Midbrain (tissue), 1 donor: ENCODE results near the gene CPO.

Source experiments
- DNase-seq: peaks from one replicate; lab custom pipeline; 2025; lab: John Stamatoyannopoulos, UW

The CPO gene

GRCh38 chr2:206974551-206974950 is 35.2 kb downstream of the CPO start:
- no peak for DNase-seq

DNA sequence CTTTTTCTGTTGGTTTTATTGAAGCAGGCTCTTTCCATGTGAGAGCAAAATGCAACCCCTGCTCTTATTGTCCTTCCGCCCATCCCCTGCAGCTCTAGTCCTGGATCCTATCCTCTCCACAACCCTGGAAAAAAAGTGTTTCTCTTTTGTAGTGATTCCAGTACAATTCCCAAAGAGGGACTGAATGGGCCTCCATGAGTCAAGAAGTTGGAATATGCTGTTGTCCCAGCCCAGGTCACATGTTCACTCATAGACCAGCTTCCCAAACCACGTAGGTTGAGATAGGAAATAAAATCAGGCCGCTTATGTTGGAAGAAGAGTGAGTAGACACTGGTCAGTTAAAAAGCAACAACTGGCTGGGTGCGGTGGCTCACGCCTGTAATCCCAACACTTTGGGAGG is 39.4 kb downstream of the CPO start:
- no peak for DNase-seq

DNA sequence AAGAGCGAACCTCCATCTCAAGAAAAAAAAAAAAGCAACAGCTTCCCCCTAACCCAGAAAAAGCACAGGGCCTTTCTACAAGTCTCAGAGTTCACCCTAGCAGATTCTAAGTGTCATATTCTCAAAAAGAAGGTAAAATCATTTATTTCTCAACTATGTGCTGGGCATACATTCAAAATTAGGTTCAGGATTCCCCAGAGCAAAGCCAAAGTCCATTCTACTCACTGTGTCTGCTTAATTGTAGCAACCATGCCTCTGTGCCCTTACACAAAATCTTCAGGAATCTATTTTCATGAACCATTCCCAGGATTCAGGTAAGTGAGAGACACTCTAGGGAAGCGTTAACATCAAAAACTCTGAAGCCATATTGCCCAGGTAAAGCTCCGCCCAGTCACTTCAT is 40.0 kb downstream of the CPO start:
- no peak for DNase-seq

GRCh38 chr2:206979922-206980321 is 40.6 kb downstream of the CPO start:
- no peak for DNase-seq

- DNase-seq = no peak
These were observed 41.1 kb downstream of the CPO start for GRCh38 chr2:206980413-206980812.

DNA sequence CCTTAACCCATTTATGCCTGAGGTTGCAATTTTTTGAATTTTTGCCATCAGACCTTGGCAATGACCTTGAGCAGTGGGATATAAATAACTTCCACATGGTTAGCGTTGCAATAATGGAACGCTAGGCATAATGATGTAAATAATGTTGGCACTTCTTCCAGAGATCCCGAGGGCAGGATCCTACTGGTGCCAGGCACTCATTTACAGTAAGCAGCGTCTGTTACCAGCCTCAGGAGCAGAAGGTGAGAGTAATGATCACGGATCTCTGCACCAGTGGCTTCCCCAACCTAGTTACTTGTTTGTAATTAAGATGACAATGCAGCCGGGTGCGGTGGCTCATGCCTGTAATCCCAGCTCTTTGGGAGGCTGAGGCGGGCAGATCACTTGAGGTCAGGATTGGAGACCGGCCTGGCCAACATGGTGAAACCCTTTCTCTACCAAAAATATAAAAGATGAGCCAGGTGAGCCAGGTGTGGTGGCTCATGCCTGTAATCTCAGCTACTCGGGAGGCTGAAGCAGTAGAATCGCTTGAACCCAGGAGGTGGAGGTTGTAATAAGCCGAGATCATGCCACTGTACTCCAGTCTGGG is 41.9 kb downstream of the CPO start:
- DNase-seq = no peak

- DNase-seq = peak; percentile 90
These were observed 42.5 kb downstream of the CPO start for GRCh38 chr2:206981739-206982340.

- peak; percentile 39 for DNase-seq
These were observed 43.1 kb downstream of the CPO start for GRCh38 chr2:206982360-206982955.

DNA sequence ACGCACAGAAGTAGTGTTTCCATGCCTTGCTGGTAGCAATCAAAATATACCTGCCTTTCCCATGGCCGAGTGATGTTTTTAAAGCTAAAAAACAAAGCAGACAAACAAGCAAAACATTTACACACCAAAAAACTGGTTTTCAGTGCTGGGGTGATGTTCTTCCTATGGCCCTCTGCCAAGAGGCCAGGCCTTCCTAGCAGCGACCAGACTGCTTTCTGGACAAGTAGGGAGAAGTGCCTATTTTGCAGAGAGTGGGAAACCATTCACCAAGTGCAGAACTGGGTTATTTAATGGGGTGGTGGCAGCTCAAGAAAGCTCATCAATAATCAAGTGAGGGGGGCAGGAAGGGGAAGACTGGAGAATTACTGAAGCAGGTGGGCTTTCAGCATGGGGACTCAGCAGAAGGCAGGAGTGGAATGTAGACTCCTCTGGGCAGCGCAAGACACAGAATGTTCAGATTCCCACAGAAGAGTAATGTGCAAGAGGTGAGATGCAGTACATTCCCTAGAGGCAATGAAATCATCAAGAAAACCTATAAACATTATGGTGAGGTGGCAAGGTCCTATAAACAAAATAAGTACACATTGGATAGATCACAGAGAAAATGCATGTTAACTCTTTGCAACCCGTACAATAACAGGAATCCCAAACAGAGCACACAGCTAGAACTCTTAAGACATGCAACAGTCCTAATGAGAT is 44.0 kb downstream of the CPO start:
- DNase-seq = peak; percentile 7

DNA sequence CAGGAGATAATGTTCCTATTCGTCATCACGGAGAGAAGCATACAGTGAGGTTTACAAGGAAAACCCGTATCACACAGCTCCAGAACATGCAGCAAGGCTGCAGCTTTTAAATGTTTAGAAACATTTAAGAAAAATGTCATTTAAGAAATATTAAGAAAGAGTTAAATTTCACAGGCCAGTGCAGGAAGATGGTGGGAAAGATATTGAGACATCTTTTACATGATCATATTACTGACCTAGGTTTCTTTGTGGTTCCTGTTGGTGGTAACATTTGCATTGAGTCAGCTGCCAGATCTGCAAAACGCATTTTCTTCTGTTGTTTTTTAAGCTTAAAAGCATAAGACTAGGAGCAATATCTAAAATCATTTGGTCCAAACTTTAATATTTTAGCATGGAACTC is 44.9 kb downstream of the CPO start:
- DNase-seq = no peak

DNA sequence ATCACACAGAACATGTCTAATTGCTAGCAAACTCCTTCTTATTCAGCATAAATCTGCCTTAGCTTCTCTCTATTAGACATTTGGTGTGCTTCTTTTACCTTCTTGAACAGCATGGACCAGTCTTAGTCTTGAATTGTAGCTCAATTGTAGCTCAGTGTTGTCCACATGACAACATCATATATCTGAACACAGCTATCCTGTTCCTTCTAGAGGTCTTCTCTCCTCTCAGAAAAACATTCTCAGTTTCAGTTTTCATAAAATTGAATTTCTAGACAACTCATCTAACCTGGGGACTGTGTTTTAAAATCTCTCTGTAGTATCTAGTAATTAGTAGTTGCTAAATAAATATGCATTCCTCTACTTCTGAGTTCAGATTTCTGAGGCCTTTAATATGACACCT is 47.6 kb downstream of the CPO start:
- no peak for DNase-seq

DNA sequence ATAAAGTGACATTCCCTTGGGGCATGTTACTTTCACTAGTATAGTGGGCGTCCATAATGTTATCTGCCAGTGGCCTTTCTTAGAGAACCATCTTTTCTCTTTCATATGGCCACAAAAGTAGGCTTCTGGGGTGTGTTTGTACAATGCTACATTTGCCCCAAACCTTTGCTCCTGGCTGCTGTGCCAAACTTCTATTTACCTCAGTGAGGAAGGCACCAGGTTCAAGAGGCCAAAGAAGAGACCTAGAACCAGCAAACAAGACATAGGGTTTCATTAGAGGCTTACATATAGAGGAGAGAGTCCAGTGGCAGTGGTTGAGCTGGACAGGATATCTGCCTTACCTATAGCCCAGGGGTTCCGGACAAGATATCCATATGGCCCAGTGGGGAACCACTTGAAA is 48.5 kb downstream of the CPO start:
- no peak for DNase-seq

- DNase-seq = no peak
These were observed 49.6 kb downstream of the CPO start for GRCh38 chr2:206988884-206989283.

GRCh38 chr2:206989311-206989710 is 50.0 kb downstream of the CPO start:
- DNase-seq = peak; percentile 9

DNA sequence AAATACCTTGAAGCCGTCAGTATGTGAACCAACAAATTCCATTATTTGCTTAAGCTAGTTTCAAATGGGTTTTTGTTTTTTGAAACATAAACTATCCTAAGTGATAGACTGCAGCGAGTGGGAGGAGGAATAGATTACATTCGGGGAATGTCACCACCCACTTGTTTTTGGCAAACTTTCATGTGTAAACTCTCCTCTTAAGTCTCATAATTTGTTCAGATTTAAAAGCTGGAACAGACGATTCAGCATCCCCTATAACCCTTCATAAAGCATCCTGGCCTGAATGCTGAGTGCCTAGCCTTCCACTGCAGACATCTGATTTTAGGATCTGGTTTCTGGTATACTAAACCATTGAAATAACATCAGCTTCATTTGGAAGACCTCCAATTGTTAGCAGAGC is 51.0 kb downstream of the CPO start:
- no peak for DNase-seq

GRCh38 chr2:206991070-206991469 is 51.8 kb downstream of the CPO start:
- DNase-seq = no peak

DNA sequence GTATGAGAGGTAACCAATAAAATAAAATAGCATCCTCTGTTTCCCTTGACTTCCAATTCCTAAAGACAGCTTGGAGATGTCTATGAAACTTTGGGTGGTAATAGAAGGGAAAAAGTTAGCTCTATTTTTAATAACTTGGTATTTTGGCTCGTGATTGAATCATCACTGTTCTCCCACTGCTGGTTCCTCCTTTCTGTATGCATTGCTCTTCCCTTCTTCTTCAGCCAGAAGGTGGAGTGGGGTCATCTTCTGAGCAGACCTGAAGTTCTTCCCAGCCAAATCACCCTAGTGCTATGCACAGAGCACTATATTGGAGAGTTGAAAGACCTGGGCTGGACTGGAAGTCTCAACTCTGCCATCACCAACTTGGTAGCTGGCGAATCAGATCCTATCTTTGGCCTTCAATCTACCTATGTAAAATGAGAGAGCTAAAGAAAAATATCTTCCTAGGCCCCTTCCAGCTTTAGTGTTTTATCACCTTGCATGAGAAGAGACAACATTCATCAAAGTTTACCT is 54.1 kb downstream of the CPO start:
- no peak for DNase-seq

- no peak for DNase-seq
These were observed 54.6 kb downstream of the CPO start for GRCh38 chr2:206993964-206994363.

GRCh38 chr2:206996556-206997065 is 57.3 kb downstream of the CPO start:
- DNase-seq = no peak

DNA sequence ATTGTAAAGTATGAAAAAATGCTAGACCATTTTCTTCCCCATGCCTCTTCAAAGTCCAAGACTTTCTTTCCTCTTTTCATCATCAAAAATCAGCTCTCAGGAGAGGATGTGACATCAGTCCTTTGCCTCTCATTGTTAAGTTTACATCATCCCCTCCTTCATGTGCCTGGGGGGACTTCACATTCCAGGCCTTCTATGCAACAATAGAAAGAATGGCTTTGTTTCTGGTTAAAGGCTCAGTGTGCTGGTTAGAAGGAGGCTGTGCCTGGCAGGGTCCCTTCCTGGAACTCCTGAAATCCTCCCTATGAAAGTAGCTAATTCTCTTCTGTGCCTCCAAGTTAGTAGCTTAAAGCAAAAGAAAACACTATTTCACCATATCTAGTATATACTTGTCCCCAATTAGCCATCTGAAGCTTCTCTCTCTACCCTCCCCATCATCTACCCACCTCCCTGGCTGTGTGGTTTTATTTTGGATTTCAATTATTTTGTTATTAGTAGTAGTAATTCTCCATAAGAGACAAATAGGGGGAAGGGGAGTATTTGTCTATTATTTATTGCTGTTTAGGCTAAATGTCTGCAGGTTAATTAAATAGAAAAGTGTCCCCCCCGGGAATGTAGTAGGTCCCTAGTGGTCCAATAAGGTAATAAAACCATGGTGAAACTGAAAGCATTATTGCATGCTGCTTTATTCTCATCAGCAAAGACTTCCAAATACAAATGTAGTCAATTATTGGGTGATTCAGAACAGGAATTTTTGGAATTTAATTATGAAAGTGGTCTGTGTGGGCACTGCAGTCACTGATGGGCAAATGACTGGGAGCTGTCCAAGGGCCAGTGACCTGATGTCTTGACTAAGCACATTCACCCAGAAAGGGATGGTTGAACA is 69.0 kb downstream of the CPO start:
- peak; percentile 56 for DNase-seq

DNA sequence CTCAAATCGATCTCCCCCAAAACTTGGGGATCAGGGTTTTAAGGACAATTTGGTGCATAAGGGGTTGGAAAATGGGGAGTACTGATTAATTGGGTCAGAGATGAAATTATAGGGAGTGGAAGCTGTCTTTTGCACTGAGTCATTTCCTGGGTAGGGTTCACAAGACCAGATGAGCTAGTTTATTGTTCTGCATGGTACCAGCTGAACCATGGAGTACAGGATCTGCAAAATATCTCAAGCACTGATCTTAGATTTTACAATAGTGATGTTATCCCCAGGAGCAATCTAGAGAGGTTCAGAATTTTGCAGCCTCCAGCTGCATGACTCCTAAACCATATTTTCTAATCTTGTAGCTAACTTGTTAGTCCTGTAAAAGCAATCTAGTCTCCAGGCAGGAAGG is 73.1 kb downstream of the CPO start:
- DNase-seq = no peak

DNA sequence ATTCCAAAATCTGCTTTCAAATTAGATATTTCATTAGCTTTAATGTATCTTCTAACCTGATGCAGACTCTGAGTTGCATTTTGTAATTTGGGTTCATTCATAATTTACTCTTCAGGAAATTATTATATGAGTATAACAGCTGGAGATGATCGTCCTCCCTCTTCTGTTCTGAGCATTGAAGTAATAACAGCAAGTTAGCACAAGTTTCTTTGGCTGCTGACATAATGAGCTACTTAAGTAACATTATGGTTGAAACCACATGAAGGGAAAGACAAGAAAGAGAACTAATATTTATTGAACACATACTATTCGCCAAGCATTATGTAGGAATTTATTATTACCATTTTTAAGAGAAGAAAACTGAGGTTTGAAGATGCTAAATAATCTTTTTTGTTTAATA is 75.1 kb downstream of the CPO start:
- no peak for DNase-seq
